T1000 (cell line): ENCODE measurements around the gene ST6GALNAC4.

ENCODE experiments used
- DNase-seq: peaks from one replicate; lab custom pipeline; 2025; ENCODE audit warnings: mixed read lengths; lab: John Stamatoyannopoulos, UW

The ST6GALNAC4 gene

DNA sequence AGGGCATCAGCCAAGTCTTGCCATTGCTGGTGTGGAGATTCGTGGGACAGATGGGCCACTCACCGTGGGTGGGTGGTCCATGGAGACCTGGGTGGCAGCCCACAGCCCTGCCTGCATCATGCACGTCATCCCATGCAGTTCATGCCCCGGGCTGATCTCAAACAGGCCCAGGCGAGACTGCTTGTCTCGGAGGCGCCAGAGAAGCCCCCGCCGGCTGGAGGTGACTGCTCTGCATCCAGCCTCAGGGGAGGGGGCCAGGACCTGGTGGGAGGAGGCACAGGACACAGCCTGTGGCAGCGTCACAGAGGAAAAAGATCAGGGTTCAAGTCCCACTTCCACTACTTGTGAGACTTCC lies 12.8 kb upstream of the ST6GALNAC4 start:
- DNase-seq, result no peak

DNA sequence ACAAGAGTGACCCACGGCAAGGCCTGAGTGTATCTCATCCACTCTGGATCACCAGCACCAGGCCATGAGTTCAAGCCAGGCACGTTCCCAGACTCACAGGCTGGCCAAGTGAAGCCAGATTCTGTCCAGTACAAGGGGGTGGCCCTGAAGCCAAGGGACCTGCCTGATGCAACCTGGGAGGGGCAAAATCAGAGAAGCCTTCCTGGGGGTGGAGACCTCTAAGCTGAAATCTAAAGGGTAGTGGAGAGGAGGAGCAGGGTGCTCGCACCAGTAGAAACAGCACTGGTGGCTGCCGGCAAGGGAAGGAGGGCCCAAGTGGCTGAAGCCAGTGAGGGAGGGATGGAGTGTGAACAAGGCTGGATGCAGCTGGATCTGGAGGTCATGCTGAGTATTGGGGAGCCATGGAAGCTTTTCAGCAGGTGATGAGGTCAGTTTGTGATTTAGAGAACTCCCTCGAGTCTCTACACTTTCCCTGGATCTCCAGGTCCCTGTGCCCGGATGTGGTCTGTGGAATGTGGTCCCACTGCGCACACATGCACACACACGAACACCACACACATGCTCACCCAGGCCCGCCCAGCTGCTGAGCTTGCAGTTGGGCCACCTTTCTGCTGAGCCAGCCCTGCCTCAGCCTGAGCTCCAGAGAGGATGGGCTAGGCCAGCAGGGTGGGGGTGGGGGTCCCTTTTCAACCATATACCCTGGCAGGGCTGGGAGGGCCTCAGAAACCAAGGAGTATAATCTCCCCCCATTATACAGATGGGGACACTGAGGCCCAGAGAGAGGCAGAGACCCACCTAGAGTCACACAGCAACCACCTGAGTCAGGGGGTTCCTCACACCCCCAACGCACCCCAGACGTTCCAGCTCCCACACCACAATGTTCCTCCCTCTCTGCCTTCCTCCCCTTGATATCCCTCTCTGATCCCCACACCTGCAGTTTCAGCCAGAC lies 12.1 kb upstream of the ST6GALNAC4 start:
- no peak for DNase-seq

DNA sequence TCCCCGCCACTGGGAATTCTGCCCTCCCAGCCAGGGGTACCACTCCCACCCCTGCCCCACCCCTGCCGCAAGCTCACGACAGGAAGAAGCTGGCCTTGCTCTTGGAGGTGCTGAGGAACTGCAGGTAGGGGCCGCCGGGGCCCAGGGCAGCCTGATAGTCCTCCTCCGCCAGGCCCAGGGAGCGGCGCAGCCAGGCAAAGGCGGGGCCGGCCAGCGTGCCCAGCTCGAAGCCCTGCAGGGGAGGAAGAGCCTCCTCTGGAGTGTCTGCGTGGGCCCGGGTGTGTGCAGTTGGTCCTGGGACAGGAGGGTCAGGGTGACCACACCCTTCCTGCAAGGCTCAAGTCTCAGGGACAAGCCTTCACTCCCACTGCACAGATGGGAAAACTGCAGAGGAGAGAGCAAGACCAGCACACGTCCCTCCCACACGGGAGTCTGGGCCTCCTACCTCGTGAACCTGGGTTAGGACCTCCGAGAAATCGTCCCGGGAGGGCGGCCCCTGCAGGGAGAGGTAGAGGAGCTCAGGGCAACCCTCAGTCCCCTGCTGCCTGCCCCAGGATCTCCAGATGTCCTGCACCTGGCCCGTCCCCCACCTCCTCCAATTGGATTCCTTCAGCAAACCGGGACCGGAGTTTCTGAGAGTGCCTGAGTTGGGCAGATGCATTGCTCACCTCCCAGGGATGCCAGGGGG lies 11.3 kb upstream of the ST6GALNAC4 start:
- no peak for DNase-seq

DNA sequence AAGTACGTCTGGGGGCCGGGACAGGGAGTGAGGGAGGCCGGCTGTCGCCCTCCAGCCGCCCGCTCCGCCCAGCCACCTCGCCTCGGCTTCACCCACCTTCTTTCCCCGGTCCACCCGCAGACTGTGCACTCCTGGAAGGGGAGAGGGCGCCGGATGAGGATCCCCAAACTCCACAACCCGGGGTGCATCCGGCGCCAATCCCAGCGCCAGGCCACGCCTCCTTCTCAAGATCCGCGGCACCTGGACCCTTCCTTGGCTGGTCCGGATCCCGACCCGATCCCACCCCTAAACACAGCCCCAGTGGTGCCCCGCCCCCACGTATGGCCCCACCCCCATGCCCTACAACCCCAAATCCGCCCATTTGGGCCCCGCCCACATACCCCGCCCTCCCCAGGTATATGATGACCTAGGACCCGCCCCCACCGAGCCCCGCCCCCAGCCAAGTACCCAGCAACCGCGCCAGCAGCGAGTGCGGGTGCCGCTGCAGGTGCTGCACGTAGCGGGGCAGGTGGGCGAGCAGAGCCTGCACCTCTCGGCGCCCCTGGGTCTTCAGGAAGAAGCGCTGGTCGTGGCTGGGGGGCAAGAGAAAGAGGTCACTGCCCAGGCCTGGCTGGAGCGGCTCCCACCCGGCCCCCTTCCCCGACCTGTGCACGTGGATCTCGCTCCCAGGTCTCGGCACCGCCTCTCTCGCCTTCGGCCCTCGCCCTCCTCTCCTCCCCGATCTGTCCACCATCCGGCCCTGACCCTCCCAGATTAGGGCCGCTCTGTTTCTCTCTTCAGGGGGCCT lies 10.6 kb upstream of the ST6GALNAC4 start:
- DNase-seq, result no peak

DNA sequence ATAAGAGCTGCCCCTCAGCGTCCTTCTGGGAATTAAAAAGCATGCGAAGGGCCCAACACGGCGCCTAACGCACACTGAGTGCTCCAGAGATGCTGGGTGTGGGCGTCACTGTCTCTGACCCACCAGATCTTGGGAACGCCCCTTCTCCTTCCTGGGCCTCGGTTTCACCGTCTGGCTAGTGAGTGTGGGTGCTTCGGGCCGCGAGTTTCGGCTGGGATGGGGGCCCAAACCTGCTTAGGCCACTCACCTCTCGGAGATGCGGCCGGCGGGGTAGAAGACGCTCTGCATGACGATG lies 10.0 kb upstream of the ST6GALNAC4 start:
- DNase-seq, result no peak

DNA sequence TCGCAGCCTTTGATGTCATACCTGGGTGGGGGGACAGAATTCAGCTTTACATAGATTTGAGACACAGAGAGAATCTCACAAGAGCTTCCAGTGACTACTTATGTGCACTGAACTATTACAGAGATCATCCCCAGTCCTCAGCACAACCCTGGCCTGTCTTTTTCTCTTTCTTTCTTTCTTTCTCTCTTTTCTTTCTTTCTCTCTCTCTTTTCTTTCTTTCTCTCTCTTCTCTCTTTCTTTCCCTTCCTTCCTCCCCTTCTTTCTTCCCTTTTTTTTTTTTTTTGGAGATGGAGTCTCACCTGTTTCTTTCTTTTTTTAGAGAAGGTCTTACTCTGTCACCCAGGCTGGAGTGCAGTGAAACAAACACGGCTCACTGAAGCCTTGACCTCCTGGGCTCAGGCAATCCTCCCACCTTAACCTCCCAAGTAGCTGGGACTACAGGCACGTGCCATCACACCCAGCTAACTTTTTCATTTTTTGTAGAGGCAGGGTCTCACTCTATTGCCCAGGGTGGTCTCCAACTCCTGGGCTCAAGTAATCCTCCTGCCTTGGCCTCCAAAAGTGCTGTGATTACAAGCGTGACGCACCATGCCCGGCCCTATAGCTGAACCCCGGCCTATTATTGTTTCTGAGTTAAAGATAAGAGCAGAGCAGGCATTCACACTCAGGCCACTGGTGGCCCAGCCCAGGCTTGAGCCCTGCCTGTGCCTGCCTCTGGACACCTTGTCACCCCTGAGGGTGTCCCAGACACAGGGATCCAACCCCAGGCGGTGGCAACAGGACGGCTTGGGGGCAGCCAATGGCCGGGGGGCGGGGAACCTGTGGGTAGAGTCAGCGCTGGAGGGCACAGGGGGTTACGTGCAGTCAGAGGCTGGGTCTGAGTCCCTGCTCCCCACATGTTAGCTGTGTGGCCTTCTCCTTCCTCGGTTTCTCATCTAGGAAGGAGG lies 9.4 kb upstream of the ST6GALNAC4 start:
- DNase-seq, result no peak

DNA sequence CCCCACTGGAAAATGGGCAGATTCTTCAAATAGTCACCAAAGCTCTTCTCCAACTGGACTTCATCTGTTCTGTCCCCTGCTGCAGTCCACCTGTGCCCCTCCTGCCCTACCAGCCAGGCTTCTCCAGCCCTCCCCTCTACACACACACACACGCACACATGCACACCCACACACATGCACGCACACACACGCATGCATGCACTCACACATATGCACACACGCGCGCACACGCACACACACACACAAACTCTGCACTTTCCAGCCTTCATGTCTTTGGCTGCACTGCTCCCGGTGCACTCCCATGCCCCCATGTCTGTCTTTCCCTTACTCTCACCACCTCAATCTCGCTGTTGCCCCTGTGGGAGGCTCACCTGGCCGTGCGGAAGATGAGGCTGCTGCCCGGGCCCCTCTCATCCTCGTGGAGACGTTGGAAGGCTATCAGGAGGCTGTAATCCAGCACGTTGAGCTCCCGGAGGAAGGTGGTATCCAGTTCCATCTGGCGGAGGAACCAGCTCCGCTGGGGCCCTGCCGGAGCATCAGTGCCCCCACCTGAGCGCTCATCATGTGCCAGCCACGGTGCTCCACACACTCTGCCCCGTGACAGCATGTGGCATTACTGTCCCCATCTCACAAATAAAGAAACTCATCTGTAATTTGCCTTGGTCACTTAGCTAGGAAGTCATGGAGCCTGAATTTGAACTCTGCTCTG lies 8.0 kb upstream of the ST6GALNAC4 start:
- DNase-seq, result no peak

DNA sequence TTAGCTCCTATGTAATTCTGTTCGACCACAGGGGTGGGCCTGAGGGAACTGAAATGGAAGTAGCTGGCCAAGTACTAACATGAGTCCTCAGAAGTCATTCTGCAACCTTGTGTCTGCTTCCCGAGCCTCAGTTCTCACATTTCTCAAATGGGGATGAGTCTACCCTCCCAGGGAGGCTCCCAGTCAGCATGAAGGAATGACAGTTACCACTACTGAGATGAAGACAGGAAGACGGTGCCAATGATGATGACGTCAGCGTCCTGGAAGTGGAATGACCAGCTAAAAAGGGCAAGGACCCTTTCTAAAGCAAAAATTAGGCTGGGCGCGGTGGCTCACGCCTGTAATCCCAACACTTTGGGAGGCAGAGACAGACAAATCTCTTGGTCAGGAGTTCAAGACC lies 6.9 kb upstream of the ST6GALNAC4 start:
- DNase-seq, result peak; percentile 71

DNA sequence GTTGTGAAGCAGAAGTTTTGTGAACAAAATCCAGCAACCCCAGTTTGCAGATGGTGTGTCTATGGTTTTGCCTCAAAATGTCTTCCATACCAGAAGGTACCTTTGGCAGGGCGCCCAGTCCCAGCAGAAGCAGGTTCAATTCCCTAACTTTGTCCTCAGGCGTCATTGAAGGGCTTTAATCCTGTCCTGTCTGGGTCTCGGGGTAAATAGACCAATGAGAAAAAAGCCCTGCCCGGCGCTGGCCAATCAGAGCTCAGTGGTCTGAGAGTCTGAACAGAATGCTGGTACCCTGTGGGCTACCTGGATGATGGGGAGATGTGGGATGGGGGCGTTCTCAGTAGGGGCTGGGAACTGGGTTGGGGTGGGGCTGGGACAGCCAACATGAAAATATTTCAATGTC lies 6.2 kb upstream of the ST6GALNAC4 start:
- DNase-seq, result no peak

DNA sequence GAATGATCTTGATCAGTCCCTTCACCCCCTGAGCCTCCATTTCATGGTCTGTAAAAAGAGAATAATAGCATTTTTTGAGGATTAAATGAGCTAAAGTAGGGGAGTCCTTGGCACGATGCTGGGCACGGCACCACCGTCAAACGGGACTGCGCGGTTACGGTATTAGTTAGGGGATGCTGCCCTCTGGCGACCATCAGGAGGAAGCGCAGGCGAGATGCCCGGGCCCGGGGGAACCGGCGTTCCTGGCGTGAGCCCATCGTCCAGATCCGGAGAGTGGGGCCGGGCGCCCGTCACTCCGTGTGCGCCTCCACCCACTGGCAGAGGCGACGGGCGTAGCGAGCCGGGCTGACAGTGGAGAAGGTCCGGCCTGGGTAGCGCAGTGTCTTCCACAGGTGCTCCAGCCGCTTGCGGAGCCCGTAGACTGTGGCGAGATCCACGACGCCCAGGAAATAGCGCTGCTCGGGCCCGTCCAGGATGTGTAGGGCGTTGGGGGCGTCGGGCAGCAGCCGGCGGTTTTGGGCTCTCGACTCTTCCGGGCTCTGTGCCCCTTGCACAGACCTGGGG lies 4.8 kb upstream of the ST6GALNAC4 start:
- peak; percentile 58 for DNase-seq

DNA sequence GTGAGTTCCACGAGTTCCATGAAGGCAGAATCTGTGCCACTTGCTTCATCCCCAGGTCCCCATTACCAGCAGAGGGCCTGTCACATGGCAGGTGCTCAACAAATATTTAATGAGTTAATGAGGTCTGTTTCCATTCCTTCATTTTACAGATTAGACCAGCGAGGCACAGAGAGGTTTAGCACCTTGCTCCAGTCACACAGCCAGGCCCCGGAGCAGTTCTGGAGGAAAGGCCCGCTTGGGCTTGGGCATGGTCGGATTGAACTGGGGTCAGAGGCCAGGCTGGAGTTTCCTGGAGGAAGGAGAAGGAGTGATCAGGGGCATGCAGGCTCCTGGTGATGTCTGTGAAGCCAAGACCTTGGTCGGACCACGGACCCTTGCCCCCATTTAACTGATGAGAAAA lies 4.0 kb upstream of the ST6GALNAC4 start:
- DNase-seq, result no peak

DNA sequence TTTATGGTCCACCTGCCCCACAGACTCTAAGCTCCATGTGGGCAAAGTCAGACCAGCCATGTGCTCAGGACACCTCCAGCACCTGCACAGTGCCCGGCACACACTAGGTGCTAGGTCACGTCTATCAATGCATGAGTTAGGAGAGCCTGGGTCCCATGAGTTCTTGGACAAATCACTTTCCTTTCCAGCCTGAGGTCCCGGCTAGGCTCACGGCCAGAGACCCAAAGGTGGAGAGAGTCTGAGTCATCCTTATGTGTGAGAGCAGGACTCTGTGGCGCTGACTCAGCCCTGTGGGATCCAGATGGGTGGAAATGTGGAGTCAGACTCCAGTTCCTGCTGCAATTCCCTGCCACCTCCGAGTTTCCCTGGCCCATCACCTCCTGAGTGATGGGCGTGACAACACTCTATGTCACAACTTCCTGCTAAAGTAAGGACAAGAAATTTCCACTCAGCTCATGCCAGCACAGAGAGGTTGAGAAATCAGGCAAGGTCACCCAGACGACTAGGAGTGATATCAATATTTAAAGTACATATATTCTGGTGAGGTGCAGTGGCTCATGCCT lies 2.5 kb upstream of the ST6GALNAC4 start:
- DNase-seq, result peak; percentile 87

DNA sequence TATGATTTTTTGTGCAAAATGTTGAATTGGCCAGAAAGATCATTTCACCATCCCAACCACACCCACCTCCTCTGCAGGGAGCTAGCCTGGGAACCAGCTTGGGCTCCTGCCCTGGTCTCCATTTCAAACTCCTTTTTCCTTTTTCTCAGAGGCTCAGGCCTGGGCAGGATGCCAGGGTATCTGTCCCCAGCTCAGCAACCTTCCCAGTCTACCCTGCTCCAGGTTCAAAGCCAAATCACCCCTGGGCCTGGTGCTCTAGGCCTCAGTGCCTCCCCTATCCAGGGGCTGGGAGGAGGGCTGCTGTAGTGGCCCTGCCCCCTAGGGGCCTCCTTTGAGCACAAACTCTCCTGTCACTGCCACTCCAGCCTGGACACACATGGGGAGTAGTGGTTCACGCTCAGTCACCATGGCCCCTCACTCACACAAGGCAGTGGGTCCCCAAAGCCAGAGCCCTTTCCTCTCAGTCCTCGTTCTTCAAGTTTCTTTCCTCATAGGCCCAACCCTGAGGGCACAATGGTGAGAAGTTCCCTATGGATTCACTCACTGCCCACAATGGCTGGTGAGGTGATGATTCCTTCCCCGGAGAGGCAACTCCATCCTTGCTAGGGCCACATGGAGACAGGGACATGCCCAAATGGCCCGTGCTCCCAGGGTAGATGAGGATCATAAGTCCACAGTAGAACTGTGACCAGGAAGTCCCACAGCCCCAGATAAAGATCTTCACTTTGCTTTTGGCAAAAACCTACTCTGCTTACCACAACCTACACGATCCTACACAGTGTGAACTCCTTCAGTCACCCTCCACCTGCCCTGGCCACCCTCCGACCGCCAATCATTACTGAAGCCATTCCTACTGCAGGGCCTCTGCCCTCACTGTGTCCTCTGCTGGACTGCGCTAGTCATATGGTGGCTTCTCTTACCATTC lies 1.6 kb upstream of the ST6GALNAC4 start:
- no peak for DNase-seq

DNA sequence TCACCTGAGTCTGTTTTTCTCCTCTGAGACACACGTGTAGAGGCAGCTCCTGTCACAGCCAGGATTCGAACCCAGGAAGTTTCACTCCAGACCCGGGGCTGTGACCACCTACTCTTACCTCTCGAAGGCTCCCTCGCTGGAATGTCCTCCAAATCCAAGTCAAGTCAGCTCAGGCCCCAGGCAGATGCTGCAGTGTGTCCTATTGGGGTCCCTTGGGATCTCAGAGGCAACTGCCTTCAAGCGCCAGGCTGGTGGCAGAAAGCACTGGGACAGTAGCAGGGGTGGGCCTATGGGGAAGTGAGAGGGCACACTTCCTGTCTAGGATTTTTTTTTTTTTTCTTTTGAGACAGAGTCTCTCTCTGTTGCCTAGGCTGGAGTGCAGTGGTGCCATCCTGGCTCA lies 762 bp upstream of the ST6GALNAC4 start:
- DNase-seq, result no peak

DNA sequence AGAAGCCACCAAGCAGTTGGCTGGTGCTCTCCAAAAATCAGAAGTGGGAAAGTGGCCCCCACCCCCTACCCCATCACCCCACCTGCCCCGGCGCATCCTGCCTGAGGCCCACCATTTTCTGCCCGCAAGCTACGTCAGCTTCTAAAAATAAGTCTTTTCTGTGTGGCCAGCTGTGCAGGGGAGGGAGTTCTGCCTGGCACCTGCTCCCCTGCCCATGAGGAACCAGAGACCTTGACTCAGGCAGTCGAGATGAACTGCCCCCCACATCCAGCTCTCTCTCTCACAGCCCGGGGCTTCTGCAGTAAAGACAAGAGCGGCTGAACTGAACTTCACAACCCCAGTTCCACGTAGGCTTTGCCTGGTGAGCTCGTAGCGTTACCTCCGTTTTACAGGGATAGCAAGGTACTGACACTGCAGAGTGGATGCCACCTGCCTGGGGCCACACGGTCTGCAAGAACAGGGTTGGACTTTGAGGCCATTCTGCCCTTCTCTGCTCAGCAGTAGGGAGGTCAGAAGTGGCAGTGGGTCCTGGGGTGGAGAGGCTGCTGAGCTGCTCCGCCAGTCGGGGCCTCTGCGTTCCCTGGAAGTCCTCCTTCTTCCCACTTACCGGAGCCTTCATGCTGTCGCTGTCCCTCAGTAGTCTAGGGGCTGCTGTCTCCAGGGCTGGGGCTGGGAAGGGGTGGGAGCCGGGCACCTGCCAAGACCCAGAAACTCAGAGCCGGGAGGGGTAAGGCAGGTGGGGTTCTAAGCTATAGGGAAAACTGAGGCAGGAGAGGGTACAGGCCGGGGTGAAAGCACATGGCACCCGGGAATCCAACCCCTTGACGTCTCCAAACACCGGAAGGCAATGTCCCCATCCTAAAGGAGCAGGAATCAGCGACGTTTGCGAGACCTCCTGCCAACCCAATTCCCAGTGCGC lies 781 bp downstream of the ST6GALNAC4 start:
- no peak for DNase-seq

DNA sequence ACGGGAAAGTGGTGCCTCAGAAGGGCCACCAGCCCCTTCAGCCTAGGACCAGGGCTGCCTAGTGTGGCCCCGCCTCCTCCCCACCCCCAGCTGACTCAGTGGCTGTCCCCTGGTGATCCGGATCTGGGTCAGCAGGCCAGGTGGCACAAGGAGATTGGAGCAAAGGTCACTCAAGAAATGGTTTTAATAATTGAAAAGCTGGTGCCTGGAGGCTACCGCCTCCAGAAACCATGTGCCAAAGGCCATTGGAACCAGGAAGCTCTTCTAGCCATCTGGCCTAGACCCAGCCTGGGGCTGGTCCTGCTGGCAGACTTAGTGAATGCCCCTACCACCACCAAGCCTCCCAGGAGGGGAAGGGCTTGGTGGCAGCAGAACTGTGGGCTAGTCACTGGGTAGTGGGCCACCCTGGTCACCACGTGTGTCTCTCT lies 1.5 kb downstream of the ST6GALNAC4 start:
- no peak for DNase-seq

DNA sequence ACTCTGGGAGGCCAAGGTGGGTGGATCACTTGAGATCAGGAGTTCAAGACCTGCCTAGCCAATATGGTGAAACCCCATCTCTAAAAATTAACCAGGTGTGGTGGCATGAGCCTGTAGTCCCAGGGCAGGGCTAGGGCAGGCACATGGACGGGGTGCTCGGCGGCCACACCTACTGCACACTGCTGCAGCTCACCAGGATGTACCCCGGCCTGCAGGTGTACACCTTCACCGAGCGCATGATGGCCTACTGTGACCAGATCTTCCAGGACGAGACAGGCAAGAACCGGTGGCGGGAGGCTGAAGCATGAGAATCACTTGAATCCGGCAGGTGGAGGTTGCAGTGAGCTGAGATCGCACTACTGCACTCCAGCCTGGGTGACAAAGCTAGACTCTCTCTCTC lies 3.2 kb downstream of the ST6GALNAC4 start:
- DNase-seq, result no peak

DNA sequence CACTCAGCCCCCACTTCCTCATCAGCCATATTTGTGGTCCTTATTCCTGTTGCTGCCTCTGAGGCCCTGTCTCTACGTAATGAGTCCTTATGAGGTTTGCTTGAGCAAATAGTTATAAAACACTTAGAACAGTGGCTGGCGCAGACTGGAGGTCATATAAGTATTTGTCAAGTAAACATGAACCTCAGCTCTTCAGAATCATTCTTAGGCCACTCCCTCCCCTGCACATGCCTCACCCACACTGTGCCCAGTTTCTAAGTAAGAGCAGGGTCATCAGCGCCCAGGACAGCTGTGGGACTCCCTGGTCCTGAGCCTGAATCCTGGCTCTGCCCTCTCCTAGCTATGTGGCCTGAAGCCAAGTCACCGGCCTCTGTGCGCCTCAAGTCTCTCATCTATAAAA lies 4.0 kb downstream of the ST6GALNAC4 start:
- no peak for DNase-seq
